Neural crest cell (in vitro differentiated cells): Measurements from ENCODE around the gene FLYWCH1. TPM values are rescaled to one million over a fixed set of nuclear protein-coding genes. Genes with fewer than 3 reads are reported as not detected.

Source experiments
- DNase-seq: peaks from one replicate; pipeline ENCODE4 v3.0.0; 2021; ENCODE audit warnings: low read depth, mixed read lengths, low spot score
- H3K27ac Mint-ChIP-seq: one replicate; pipeline ENCODE4 v1.8.0; 2021; ENCODE audit warnings: mild to moderate bottlenecking, mixed read lengths; ENCODE audit not compliant: unreplicated experiment
- H3K27me3 Mint-ChIP-seq: 2 replicates; pipeline ENCODE4 v1.8.0; 2021; ENCODE audit warnings: low read depth, mild to moderate bottlenecking, mixed read lengths
- H3K36me3 Mint-ChIP-seq: 2 replicates; pipeline ENCODE4 v1.8.0; 2021; ENCODE audit warnings: low read depth, mild to moderate bottlenecking, mixed read lengths
- H3K4me1 Mint-ChIP-seq: 2 replicates; pipeline ENCODE4 v1.8.0; 2021; ENCODE audit warnings: mixed read lengths
- H3K4me3 Mint-ChIP-seq: one replicate; pipeline ENCODE4 v1.8.0; 2021; ENCODE audit warnings: mild to moderate bottlenecking, mixed read lengths
- H3K9me3 Mint-ChIP-seq: 2 replicates; pipeline ENCODE4 v1.8.0; 2021; ENCODE audit warnings: mixed read lengths
- total RNA-seq: library from RNA; stranded (reverse); gene quantifications from 2 replicates; pipeline ENCODE4 v1.2.1, GENCODE V29; 2021
- TF ChIP-seq, protein P1 (sequence below): fragments of 200-600 bp; sonication (generic); conservative IDR thresholded peaks from 2 replicates; pipeline ENCODE4 v1.5.0; 2021; ENCODE audit warnings: antibody characterized with exemption, mild to moderate bottlenecking

Gene FLYWCH1
- total RNA-seq, 1 donor from 2014 or later: 26.4 TPM

DNA sequence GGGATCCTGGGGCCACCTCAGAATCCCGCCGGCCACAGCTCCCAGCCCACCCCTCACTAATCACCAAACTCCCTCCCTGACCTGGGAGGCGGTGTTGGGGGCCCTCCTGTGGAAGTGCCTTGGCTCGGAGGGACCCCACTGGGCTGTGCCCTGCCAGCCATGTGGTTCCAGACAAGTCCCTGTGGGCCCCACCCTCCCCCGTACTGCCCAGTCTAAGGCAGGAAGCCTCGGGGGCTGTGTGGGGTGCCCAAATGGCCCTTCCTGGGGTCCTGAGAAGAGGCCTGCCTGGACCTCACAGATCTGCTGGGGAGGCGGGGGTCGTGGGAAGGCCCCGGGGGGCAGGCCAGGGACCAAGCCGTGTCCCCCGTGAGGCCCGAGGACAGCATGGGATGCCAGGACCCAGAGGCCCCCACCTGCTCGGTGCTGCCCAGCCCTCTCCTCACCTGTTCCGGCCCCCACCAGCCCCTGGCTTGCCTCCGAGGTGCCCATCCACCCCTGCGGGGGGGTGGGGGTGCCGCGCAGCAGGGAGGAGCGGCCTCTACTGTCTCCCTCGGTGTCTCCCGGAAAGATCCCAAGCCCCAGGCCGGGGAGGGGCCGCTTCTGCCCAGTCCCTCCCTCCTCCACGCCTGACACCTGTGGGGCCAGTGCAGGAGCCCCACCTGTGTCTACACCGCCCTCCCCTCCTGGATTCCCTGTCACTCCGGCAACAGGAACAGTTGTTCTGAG, 43.1 kb downstream of the FLYWCH1 start:
- H3K4me3 Mint-ChIP-seq: no peak overlapping the region
- H3K4me1 Mint-ChIP-seq: no peaks in the 10 kb centered on the region
- no peaks in the 10 kb centered on the region for H3K9me3 Mint-ChIP-seq
- no peak for DNase-seq
- H3K27ac Mint-ChIP-seq: no peak overlapping the region
- TF ChIP-seq, protein P1, sequence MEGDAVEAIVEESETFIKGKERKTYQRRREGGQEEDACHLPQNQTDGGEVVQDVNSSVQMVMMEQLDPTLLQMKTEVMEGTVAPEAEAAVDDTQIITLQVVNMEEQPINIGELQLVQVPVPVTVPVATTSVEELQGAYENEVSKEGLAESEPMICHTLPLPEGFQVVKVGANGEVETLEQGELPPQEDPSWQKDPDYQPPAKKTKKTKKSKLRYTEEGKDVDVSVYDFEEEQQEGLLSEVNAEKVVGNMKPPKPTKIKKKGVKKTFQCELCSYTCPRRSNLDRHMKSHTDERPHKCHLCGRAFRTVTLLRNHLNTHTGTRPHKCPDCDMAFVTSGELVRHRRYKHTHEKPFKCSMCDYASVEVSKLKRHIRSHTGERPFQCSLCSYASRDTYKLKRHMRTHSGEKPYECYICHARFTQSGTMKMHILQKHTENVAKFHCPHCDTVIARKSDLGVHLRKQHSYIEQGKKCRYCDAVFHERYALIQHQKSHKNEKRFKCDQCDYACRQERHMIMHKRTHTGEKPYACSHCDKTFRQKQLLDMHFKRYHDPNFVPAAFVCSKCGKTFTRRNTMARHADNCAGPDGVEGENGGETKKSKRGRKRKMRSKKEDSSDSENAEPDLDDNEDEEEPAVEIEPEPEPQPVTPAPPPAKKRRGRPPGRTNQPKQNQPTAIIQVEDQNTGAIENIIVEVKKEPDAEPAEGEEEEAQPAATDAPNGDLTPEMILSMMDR: no peak
- H3K36me3 Mint-ChIP-seq: no peaks in the 10 kb centered on the region
- peaks cover 11% of the 10 kb centered on the region for H3K27me3 Mint-ChIP-seq

DNA sequence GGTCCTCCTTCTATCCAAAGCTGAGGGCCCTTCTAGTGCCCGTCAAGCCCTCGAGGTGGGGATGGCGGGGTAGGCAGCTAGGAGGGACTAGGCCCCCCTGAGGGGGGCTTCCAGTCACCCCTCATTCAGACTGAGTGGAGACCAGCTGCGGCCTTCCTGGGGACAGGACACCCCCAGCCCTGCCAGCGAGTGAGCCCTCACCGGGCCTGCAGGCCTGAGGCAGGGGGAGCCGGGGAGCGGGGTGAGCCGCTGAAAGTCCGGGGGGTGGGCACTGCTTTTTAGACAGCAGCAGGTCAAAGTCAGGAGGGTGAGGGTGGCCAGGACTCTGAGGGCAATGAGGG, 43.7 kb downstream of the FLYWCH1 start:
- Mint-ChIP-seq H3K36me3 (no peaks in the 10 kb centered on the region), H3K9me3 (no peaks in the 10 kb centered on the region), H3K4me3 (no peak overlapping the region), H3K4me1 (no peaks in the 10 kb centered on the region), H3K27me3 (peaks cover 17% of the 10 kb centered on the region), H3K27ac (no peak overlapping the region)
- TF ChIP-seq, protein P1: no peak
- no peak for DNase-seq

DNA sequence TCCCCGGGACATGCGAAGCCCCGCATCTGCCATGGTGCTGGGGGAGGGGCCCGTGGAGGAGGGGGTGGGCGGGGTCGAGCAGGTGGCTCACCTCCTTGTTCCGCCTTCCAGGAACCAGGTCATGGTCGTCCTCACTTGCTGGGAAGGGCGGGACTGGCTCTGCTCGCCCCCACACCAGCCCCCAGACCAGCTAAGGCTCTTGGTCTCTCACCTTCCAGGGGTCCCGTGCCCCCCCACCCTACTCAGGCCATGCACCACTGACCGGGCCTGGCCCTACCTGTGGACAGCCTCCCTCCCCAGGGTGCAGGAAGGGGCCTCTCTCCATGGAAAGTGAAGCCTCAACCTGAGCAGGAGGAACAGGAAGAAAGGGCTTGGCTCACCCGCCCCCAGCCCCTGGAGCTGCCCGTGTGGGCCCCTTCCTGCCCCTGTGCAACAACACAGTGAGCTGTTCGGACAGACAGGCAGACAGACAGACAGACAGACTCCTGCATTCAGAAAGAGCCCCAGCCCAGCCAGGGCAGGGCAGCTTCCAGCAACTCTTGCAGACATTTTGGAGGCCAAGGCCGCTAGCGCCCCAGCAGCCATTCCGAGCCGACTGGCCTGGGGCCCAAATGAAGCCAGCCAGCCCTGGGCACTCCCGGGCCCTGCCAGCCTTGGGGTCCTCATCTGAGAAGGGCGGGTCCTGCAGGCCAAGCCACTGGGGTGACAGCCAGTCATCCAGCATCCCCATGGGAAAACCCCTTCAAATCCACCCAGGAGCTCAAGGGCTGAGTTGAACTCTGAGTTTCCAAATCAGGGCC, 44.2 kb downstream of the FLYWCH1 start:
- H3K4me1 Mint-ChIP-seq: no peaks in the 10 kb centered on the region
- TF ChIP-seq, protein P1: no peak

DNA sequence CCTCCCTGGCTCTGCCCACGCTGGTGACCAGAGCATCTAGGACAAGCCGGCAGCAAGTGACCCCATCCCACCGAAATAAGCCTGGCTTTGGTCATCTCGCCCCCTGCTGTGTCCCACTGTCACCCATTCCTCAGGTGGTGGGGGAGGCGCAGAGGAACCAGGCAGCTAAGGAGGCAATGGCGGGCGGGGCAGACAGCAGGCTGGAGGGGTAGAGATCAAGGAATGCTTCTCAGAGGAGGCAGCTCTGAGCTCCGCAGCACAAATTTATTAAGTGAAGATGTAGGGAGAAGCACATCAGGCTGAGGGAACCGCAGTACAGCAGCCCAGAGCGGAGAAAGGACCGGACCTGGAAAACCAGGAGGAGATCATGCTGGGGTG, 44.8 kb downstream of the FLYWCH1 start:
- no peak for DNase-seq

More for the DNA sequence above, 44.2 kb downstream of the FLYWCH1 start:
- Mint-ChIP-seq H3K4me3 (no peak overlapping the region), H3K36me3 (no peaks in the 10 kb centered on the region), H3K9me3 (no peaks in the 10 kb centered on the region), H3K27me3 (peaks cover 20% of the 10 kb centered on the region), H3K27ac (no peak overlapping the region)
- DNase-seq: no peak

DNA sequence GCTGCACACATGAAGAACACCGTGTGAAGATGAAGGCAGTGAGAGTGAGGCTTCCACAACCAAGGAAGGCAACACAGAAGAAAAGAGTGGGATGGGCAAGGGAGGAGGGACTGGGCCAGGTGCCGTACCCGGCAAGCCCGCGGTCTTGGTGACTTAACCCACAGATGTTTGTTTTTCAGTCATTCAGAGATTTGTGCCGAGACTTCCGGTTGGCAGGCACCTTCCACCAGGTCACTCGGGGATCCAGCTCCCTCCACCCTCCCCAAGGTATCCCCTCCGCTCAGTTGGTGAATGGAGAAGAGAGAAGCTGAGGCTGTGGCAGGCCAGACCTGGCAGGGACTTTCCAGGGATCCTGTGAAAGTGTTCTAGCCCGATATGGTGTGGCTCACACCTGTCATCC, 47.5 kb downstream of the FLYWCH1 start:
- Mint-ChIP-seq H3K9me3 (no peaks in the 10 kb centered on the region), H3K36me3 (no peaks in the 10 kb centered on the region), H3K27ac (no peak overlapping the region), H3K27me3 (peaks cover 43% of the 10 kb centered on the region), H3K4me3 (no peak overlapping the region), H3K4me1 (peaks cover 3% of the 10 kb centered on the region)
- DNase-seq: no peak
- TF ChIP-seq, protein P1: no peak

More for the DNA sequence above, 44.8 kb downstream of the FLYWCH1 start:
- Mint-ChIP-seq H3K4me3 (no peak overlapping the region), H3K27me3 (peaks cover 22% of the 10 kb centered on the region), H3K36me3 (no peaks in the 10 kb centered on the region), H3K9me3 (no peaks in the 10 kb centered on the region), H3K27ac (no peak overlapping the region), H3K4me1 (no peaks in the 10 kb centered on the region)
- TF ChIP-seq, protein P1: no peak
